Measurements from ENCODE around the gene PACS2.

Gene PACS2

DNA sequence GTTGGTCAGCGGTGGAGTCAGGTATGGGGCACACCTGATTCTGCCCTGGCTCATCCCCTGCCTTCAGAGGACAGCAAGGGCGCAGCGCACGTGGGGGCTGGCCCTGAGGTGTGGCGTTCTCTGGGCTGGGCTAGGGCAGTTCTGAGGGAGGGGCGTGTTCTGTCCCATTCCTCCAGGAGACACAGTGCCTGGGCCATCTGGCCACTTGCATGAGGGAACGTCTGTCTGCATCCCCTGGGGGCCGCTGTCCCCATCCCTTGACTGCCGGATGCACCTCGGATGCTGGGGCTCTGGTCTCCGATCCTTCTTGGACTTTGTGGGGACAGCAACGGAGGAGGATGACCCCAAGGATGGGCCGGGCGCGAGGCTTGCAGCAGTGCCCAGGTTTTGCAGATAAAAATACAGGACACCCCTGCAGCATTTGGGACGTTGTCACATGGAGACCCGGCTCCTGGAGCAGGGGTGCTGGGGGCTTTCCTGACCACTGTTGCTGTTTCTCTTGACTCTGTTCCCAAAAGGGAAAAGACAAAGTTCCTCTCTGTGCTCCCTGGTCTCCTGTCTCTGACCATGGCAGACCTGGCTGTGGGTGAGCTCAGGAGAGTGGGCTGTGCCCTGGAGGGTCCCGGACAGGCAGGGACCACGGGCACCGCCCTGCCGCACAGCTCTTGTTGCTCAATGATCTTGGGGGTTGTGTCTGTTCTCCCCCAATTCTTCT lies 112.0 kb downstream of the PACS2 start:
- no peak for DNase-seq

DNA sequence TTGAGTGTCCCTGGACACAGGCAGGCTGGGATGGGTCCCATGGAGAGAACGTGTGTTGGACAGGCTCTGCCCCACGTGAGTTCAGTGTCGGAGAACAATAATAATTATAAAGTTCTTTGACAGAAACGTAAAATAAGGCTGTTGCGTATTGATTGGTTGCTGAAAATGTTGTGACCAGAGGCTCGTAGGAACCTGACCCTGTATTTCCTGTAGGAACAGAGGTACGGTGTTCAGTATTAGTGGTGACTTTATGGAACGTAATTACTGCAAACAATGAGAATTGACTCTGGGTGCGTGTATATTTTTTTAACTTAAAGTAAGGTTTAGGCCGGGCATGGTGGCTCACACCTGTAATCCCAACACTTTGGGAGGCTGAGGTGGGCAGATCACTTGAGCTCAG lies 112.9 kb downstream of the PACS2 start:
- no peak for DNase-seq

DNA sequence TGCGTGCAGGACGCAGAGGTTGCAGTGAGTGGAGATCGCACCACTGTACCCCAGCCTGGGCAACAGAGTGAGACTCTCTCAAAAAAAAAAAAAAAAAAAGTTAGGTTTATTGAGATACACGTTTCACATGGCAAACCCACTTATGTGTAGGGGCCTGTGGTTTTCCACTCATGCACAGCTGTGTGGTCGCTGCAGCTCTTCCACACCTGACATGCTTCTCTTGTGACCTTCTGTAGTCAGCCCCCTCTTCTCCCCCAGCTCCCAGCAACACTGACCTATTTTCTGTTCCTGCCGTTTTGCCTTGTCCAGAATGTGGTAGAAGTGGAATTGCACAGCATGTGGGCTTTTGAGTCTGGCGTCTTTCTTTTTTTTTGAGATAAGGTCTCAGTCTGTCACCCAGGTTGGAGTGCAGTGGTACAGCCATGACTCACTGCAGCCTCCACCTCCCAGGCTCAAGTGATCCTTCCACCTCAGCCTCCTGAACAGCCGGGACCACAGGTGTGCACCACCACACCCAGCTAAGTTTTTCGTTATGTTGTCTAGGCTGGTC lies 113.5 kb downstream of the PACS2 start:
- no peak for DNase-seq

DNA sequence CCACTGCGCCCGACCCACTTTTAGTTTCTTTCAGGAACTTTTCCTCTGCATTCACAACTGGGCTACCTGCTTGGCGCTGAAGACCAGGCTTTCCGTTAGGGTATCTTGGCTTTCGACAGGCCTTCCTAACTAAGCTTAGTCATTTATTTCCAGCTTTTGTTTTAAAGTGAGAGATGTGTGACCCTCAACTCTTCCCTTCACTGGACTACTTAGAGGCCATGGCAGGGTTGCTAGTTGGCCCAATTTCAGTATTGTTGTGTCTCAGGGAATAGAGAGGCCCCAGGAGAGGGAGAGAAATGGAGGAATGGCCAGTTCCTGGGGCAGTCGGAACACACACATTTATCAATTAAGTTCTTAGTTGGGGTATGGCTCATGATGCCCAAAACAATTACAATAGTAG lies 115.5 kb downstream of the PACS2 start:
- no peak for DNase-seq

DNA sequence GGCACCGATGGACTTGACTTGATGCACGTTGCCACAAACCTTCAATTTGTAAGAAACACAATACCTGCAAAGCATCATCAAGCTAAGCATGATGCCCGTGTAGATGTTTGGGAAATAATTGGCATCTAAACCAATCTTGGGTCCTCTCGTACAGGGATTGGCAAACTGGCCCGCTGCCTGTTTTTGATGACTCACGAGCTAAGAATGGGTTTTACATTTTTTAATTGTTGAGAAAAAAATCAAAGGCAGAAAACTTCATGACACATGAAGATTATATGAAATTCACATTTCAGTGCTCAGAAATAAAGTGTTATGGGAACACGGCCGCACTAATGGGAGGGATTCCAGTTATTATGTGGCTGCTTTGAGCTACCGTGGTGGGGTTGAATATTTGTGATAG lies 116.0 kb downstream of the PACS2 start:
- DNase-seq: no peak

DNA sequence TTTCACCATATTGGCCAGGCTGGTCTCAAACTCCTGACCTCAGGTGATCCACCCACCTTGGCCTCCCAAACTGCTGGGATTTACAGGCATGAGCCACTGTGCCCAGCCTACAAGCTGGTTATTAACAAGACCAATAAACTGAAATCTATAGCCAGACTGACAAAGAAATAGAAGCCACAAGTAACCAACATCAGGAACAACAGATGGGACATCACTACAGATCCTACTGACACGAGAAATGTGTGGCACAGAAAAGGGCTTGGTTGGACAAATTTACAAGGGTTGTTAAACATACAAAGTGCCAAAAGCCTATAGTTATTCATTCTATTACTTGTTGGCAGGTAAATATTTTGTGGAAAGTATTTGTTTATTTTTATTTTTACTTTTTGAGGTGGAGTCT lies 116.7 kb downstream of the PACS2 start:
- no peak for DNase-seq

DNA sequence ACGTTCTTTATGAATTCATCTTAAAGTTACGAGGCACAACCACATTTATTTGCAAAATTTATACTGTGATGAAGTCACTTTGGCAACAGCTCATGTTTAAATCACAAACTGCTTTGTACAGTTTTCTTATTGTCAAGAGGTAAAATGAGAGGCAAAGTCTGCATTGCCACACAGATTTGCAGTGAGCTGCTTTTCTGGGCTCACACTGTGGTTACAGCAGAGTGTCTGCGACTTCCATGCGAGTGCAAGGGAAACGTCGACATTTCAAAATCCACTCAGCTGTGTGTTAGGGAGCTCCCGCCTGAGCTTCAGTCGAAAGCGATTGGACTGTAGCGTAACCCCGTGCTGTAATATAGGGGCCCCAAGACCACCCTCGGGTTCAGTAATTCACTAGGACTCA lies 118.1 kb downstream of the PACS2 start:
- no peak for DNase-seq

DNA sequence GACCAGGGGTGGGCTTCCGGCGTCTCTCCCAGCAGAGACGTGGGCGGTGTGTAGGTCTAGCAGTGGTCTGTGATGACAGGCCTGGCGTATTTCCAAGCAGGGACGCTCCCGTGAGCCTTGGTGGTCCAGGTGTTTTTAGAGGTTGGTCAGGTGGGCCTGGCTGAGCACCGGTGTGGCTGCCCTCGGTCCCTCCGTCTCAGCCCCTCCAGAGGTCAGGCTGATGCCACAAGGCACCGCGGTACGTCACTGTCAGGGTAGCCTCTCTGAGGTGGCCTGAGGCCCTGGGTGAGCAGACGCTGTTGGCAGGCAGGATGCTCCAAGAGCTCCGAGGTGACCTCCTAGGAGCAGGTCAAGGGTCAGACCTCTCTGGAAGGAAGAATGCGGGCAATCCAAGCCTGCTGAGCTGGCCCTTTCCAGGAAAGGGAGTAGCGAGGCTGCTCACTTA lies 118.6 kb downstream of the PACS2 start:
- no peak for DNase-seq

DNA sequence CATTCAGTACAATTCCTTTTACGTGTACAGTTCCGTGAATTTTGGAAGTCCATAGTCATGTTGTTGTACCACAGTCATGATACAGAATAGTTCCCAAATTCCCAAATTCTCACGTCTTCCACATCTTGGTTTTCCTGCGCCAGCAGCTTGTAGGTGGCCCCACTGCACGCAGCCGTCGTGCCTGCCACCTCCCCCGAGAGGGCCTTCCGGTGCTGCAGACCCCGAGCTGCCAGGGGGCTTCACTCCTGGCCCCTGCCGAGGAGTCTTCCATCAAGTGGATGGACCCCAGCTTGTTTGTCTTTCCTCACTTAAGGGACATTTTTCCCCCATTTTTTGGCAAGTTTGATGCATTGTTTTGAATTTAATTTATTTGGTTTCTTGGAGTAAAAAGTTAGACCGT lies 121.9 kb downstream of the PACS2 start:
- DNase-seq: no peak

DNA sequence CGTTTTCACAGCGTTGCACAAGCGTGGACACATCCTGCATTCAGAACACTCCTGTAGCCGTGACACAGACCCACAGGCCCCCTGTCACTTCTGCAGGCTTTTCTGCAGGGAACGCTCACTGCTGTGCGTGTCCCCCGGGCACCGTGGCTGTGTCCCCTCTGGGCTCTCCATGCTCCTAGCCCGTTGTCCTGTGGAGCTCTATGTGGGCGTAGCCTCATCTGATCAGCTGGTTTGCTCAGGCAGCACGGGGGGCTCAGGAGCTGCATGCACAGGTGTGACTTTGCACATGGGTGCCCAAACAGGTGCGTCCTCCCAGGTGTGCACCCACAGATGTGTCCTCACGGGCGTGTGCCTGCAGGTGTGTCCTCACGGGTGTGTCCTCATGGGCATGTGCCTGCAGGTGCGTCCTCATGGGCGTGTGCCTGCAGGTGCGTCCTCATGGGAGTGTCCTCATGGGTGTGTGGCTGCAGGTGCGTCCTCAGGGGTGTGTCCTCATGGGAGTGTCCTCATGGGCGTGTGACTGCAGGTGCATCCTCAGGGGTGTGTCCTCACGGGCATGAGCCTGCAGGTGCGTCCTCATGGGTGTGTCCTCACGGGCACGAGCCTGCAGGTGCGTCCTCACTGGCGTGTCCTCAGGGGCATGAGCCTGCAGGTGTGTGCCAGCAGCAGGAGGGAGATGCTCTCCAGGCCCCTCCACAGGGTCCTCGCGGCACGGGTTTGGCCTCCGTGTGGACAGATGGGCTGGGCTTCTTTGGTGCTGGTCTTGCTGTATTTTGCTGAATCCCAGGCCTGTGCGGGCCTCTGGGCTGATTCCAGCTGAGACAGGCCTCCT lies 122.6 kb downstream of the PACS2 start:
- no peak for DNase-seq

DNA sequence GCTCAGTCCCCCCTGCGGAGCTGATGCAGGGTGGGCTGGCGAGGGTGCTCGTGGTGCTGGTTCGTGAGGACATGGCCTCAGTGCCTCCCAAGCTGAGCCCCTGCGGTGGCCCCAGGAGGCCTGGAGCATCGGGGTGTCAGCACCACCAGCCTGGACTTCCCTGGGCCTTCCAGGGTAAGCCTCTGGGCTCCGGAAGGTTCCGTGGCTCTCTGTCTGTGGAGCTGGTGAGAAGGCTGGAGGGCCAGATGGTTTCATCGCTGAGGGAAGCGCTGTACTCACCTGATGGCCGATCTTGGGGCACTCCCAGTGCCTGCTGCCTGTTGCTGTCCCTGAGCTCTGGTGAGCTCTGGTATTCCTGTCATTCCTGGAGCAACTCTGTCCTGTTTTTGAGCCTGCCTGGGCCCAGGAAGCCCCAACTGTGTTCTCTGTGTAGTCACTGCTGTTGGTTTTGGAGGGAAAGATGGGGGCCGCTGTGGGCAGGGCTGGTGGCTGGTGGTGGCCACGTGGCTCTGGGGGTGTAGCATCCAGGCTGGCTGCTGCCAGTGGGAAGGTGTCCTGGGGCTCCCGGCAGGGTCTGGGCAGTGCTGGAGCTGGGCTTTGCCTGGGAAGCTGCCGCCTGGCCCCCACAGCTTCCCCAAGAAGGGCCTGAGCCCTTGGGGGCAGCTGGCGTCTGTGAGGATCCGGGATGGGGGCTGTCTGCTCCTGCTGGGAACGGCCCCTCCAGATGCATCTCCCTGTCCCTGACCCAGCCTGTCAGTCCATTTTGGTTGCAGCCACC lies 123.4 kb downstream of the PACS2 start:
- DNase-seq: no peak

DNA sequence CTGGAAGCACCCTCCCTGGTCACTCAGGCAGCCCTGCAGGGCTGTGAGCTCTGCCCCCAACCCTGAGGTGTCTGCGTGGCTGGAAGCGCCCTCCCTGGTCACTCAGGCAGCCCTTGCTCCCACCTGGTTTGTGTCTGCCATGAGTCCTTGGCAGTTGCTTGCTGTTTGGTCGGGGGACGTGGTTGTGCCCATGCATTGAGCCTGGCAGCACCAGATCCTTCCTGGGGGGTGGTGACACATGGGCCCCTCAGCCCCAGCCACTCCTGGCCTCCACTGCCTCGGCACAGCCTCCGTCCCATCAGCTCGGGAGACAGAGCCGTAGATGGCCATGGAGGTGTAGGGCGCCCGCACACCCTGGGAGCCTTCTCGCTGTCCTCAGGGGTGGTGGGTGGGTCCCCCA lies 124.6 kb downstream of the PACS2 start:
- DNase-seq: no peak

DNA sequence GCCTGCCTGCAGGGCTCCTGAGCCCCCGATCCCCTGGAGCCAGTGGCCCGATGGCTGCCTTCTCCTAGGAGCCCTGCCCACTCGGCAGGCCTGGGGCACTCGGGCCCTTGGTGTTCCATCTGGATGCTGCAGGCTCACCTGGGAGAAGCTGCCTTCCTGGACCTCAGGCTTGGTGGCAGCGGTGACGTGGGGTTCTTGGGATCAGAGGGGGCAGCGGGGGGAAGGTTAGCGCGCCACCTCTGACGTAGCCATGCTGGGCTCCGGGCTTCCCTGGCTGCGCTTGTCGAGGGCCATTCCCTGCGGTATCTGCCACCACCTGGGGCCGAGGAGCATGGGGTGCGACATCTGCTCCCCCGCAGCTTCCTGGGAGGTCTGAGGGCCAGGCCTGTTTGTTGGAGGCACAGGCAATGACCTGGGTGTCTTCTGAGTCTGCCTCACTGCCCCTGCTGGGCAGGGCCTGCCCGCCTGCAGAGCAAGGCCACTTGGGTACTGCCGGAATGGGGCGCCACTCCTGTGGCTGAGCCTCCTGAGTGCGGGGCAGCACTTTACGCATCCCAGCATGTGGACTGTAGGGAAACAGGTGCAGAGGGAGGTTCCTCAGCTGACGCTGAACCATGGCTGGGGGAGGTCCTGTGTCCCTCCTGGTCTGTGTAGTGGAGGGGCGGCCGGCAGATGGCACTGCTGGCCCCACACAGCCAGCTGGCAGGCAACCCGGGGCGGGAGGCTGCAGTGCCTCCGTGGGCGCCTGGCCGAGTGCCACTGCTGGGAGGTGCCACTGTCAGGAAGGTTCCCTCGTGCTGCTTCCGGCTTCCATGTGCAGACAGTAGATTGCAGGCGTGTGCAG lies 125.4 kb downstream of the PACS2 start:
- DNase-seq: peak; percentile 35

DNA sequence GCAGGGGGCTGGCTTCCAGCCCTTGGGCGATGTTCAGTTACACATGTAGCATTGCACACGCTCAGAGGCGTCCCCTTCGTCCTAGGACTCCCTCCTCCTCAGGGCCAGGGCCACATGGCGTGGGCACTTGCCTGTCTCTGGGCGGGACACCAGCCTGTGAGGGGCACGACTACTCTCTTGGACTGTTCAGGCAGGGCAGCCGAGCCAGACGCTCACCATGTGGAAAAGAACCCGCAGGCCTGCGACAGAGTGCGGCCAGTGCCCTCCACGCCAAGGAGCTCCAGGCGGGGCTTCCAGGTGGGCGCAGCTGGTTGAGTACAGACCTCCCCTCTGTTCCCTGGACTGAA lies 126.0 kb downstream of the PACS2 start:
- no peak for DNase-seq

DNA sequence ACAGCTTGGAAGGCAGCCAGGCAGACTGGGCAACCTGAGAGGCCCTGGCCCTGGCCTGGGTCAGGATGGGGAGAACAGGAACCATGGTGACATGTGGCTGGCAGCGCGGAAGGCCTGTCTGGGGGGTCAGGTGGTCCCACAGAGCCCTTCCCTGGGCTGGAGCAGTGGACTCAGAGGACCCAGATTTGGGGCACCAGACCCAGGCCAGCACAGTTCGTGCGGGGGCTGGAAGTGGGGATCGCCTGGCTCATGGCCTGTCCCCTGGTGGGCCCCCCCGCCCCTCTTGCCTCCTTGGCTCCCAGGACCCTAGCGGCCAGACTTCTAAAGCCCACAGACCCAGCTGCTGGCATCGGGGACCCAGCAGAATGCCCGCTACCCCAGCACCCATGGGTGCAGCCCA lies 126.4 kb downstream of the PACS2 start:
- DNase-seq: no peak

DNA sequence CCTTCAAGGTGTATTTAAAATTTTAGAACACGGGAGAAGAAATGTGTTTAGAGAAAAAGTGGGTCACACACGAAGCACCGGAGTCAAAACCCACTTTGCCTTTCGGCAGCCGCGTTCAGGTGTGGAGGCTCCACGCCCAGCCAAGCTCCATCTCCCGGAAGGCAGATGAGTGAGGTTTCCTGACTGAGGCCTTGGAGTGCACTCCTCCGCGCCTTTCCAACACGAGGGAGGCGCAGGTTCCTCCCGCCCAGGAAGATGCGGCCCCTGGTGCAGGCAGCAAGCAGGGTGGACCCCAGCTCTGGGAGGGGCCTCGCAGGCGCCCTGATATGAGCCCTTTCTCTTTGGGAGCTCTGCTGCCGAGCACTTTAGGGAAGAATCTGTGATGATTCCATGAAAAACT lies 127.6 kb downstream of the PACS2 start:
- DNase-seq: no peak

DNA sequence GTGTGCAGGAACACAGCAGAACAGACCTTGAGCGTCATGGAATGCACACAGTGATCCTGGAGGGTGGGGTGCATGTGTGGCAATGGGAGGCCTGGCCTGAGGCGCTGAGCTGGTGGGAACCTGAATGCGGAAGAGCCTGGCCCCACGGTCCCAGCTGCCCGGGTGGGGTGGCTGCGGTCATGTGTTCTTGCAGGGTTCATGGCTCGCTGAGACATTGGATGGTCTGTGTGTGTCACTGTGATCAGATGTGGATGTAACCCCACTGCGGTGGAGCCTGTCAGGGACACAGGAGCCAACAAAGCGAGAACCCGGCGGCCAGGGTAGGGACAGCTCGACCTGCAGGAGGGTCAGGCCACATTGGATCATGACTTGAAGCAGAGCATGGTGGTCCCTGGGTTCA lies 128.3 kb downstream of the PACS2 start:
- no peak for DNase-seq

DNA sequence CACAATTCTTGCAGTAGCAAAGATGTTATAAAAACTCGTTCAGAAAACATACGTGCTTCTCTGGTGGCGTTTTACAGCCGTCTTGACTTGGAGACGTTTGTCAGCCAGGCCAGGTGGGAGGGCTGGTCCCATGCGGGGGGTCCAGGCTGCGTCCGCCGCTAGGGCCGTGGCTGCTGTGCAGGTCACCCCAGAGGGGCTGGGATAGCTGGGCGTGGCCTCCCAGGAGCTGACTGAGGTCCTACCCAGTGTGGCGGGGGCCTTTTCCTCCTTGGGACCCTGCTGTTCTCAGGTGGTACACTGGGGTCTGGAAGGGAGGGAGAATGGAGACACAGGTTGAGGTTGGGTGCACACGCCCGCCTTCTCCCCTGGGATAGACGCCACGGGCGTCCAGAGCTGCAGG lies 130.3 kb downstream of the PACS2 start:
- DNase-seq: no peak

DNA sequence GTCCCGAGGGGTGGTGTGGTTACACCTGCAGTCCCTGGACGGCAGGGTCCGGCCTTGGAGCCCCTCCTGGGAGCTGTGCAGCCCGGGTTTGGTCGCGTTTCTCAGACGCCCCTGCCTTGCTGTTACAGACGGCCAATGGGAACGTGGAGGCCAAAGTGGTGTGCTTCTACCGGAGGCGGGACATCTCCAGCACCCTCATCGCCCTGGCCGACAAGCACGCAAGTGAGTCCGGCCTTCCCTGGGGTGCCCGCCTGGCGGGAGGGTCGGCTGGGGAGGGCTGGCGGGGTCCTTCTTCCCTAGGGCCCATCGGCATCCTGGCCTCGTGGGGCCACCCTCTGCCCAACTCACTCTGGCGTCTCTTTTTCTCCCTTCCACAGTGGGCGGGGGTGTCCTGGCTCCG lies 130.7 kb downstream of the PACS2 start:
- DNase-seq: no peak

DNA sequence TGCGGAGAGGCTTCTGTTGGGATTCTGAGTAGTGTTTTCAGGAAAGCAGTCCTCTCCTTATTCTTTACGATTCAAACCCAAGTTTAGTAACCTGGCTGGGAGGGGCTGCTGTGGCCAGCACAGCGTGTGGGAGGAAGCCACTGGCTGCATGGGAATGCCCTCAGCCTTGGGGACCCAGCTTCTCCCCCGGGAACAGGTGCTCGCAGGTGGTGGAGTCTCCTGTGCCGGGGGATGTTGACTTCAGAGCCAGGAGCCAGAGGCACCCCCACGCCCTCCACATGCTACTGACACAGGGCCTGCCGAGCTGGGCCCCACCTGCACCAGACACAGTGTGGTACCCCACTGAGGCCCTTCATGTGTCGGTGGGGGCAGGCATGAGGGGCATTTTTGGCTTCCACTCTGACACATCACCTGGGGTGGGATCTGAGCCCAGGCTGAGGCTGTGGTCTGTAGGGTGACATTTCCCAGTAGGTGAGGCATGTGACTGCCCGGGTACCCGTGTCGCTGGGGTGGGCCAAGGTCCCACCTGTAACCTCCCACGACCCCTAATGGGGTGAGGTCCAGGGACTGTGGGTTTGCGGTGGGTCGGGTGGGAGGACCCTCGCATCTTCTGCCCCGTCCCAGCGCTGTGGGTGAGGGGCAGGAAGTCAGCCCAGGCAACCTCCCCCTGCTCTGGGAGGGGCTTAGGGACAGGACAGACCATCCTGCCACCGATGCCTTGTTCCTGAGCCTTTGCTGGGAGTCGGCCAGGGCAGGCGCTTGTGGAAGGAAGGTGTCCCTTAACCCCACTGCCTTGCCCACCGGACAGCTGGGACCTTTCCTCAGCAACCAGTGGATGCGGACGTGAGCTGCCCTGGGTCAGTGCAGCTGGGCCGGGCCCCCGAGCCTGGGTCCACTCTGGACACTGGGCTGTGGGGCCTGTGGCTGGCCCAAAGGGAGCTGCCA lies 131.6 kb downstream of the PACS2 start:
- no peak for DNase-seq

DNA sequence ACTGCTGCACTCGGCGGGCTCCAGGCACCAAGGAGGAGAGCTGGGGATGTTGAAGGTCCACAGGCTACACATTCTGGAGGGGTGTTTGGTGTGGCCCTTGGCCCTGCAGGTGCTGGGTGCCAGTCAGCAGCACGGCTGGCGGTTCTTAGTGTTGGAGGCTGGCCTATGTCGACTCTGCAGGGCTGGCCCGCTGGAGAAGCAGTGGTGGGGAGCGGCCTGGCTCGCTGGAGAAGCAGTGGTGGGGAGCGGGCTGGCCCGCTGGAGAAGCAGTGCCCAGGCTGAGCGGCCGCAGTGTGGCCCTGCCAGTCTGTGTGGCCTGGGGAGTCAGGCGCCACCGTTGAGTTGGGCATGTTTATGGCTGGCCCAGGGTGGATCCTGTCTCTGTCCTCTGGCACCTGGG lies 132.4 kb downstream of the PACS2 start:
- no peak for DNase-seq
